BE2C (cell line): ENCODE data around the gene RBP7.

Experiments
- DNase-seq: peaks from one replicate; pipeline ENCODE4 v3.0.0-alpha.2; 2020
- H3K27me3 ChIP-seq: fragments of 250-450 bp; sonication (Bioruptor Pico); 2 replicates; pipeline ENCODE4 v1.5.1; 2020; ENCODE audit warnings: mild to moderate bottlenecking
- H3K36me3 ChIP-seq: fragments of 250-450 bp; sonication (Bioruptor Pico); 2 replicates; pipeline ENCODE4 v1.5.1; 2020; ENCODE audit warnings: mild to moderate bottlenecking
- H3K4me1 ChIP-seq: fragments of 250-450 bp; sonication (Bioruptor Pico); 2 replicates; pipeline ENCODE4 v1.5.1; 2020
- H3K4me3 ChIP-seq: 2 replicates; pipeline ENCODE4 v1.5.1; 2011; ENCODE audit warnings: low read depth, low read length
- H3K9me3 ChIP-seq: fragments of 250-450 bp; sonication (Bioruptor Pico); 2 replicates; pipeline ENCODE4 v1.5.1; 2020
- CTCF ChIP-seq: IDR thresholded peaks from 2 replicates; pipeline ENCODE4 v1.5.1; 2012; ENCODE audit warnings: mild to moderate bottlenecking, low read depth, low read length

RBP7 gene

GRCh38 chr1:10052347-10052746 is 55.3 kb downstream of the RBP7 start:
- no peak for DNase-seq
- TF ChIP-seq CTCF, result no peak
- Histone ChIP-seq H3K9me3 (no peaks in the 10 kb centered on the region), H3K4me1 (no peaks in the 10 kb centered on the region), H3K27me3 (no peaks in the 10 kb centered on the region), H3K36me3 (no peaks in the 10 kb centered on the region), H3K4me3 (no peak overlapping the region)

- Histone ChIP-seq H3K4me3 (no peak overlapping the region), H3K36me3 (no peaks in the 10 kb centered on the region), H3K9me3 (no peaks in the 10 kb centered on the region), H3K27me3 (no peaks in the 10 kb centered on the region), H3K4me1 (no peaks in the 10 kb centered on the region)
- no peak for TF ChIP-seq CTCF
- no peak for DNase-seq
Observed at GRCh38 chr1:10054465-10054864, 57.4 kb downstream of the RBP7 start.

- Histone ChIP-seq H3K9me3 (no peaks in the 10 kb centered on the region), H3K4me3 (no peak overlapping the region), H3K27me3 (no peaks in the 10 kb centered on the region), H3K4me1 (no peaks in the 10 kb centered on the region), H3K36me3 (no peaks in the 10 kb centered on the region)
- no peak for TF ChIP-seq CTCF
- DNase-seq, result no peak
Observed at GRCh38 chr1:10056599-10056987, 59.6 kb downstream of the RBP7 start.

GRCh38 chr1:10057343-10057742 is 60.3 kb downstream of the RBP7 start:
- Histone ChIP-seq H3K4me1 (no peaks in the 10 kb centered on the region), H3K9me3 (no peaks in the 10 kb centered on the region), H3K27me3 (no peaks in the 10 kb centered on the region), H3K4me3 (no peak overlapping the region), H3K36me3 (no peaks in the 10 kb centered on the region)
- no peak for TF ChIP-seq CTCF
- DNase-seq, result no peak

- no peaks in the 10 kb centered on the region for H3K36me3 ChIP-seq
- no peak overlapping the region for H3K4me3 ChIP-seq
- no peaks in the 10 kb centered on the region for H3K4me1 ChIP-seq
- H3K9me3 ChIP-seq, result no peaks in the 10 kb centered on the region
- no peak for TF ChIP-seq CTCF
- no peaks in the 10 kb centered on the region for H3K27me3 ChIP-seq
- DNase-seq, result no peak
Observed at GRCh38 chr1:10057796-10058195, 60.8 kb downstream of the RBP7 start.

GRCh38 chr1:10059342-10059718 is 62.3 kb downstream of the RBP7 start:
- Histone ChIP-seq H3K9me3 (no peaks in the 10 kb centered on the region), H3K4me1 (no peaks in the 10 kb centered on the region), H3K36me3 (no peaks in the 10 kb centered on the region), H3K27me3 (no peaks in the 10 kb centered on the region), H3K4me3 (no peak overlapping the region)
- no peak for DNase-seq
- TF ChIP-seq CTCF, result no peak
